ENCODE measurements around the gene AK2.
"Not testable (repeated sequence)": the region's sequence is repeated elsewhere in the genome, so short reads cannot be mapped to it uniquely, and the experiment has no call there.

AK2 gene

GRCh38 chr1:33036526-33037503 lies at the start of gene AK2:
Gene AK2, minus strand, starts transcription at chr1:33036883. Its CDS starts 55 bp downstream, at chr1:33036828.
- peak; percentile 57 for DNase-seq (ENCODE audit: low read depth)

DNA sequence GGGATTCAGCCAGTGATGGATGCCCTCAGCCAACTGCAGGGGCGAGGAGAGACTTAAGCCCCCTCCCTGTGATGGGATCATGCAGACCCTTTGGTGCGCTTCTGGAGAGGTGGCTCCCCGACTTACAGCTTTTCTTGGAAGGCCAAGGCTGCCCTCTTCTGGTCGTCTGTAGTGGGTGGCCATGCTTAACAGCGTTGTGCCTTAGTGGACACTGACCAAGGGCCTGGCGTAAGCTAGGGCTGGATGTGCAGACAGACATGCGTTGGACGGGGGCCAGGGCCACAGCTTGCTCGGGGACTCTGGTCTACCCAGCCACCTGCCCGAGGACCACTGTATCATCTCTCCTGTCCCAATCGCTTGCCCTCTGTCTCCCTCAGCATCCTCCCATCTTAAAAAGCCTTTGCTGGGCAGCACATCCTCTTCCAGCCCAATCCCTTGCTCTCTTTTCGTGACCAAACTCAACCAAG lies 49.7 kb upstream of the AK2 start:
- no peak for DNase-seq (ENCODE audit: low read depth)

DNA sequence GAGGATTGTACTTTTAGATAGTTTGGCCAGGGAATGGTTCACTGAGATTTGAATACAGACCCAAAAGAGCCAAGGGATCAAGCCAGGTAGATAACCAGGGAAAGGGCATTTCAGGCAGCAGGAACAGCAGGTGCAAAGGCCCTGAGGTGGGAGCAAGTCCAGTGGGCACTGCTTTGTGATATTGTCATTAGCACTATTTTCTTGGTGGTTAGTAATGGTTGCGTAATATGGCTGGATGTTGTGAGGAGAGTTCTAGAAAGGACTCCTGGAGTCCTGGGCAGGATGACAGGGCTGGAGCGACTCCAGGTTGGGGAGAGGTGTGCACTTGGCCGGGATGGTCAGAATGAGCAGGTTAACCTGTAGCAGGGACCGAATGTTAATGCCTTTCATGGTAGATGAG lies 48.6 kb upstream of the AK2 start:
- DNase-seq (ENCODE audit: low read depth), result no peak

DNA sequence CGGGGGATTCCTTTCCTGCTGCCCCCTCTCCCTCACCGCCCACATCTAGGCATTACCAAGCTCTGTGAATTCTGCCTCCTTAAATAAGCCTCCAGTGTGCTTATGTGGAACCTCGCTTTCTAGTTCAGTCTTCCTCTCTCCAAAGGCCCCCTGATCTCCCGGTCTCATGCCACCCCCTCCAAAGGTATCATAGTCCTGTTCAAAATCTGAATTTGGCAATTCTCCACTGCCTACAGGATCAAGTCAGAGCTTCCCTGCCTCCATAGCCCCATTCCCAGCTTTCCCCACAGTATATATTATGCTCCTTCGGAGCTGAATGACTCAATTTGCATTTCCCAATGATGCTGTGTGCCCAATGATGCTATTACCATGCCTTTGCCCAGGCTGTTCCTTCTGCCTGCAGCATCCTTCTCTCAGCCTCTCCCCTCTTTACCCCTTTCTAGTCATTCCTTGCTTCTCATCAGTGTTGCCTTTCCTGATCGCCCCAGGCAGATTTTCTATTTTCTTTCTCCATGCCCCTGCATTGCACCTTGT lies 46.0 kb upstream of the AK2 start:
- no peak for DNase-seq (ENCODE audit: low read depth)

- DNase-seq (ENCODE audit: low read depth), result no peak
These were observed 45.0 kb upstream of the AK2 start for GRCh38 chr1:33081554-33082305.

DNA sequence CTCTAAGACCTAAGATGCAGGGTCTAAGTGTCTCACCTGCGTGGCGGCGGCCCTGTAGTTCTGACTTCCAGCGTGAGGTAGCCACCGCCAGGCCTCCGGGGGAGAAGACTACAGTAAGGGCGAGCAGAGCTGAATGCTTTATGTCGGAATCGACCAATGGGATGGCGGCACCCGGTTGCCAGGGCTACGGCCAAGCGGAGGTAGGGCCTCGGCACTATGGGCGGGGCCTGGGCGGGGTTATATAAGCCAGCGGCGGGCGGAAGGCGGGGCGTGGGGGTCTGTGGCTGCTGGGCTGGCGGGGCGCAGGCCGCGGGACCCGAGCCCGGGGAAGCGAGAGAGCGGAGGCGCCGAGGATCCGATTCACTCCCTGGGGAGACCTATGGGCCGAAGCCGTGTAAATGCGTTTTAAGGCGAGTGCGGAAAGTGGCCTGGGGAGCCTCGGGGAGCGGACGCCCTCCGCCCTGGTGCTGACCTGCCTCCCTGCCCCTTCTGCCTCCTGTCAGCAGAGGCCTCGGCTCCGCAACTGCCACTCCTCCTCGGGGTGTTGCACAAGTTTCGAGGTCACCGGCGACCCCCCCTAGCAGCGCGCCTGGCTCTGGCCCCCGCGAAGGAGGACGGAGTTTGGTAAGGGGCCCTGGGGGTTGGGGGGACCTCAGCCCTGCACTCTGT lies 44.3 kb upstream of the AK2 start, which contains the start of gene AZIN2:
AZIN2 (plus strand) TSS at position 269 of the 669 bp plus-strand sequence. CDS start 1,097 bp downstream, outside the sequence.
- DNase-seq (ENCODE audit: low read depth), result peak; percentile 97

DNA sequence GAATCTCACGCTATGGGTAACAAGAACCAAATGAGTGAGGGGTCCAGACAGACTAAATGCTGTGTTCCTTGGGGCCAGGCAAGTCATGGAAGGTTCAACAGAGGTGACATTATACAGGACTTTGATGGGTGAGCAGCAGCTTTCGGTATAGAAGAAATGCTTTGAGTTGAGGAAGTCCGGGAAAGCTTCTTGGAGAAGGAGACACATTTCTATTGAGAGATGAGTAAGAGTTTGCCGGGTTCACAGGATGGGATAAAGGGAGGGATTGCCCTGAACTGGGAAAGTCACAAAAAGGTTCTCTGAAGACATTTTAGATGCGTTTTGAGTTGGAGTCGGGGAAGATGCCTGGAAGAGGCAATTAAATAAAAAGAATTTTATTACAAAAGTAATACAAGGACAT lies 43.7 kb upstream of the AK2 start:
- no peak for DNase-seq (ENCODE audit: low read depth)

DNA sequence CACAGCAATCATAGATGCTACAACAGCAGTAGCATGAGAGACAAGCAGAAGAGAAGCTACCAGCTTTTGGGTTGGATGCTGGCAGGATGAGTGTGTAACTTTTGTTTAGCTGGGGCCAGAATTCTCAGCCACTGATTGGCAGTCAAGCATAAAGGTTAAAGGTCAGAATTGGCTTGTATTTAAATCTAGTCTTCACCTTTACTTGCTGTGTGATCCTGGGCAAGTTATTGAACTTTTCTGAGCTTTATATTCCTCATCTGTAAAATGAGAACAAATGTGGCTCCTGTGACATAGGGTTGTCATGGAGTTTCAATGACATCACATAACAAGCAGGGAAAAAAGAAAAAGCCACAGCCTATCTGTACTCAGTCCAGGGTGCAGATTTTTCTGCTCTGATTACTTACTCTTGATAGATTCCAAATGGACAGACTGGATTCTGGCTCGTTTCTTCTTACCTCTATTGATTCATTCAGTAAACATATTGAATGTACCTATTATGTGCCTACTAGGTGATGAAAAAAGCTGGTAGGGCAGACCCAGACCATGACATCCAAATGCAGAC lies 41.4 kb upstream of the AK2 start:
- no peak for DNase-seq (ENCODE audit: low read depth)

GRCh38 chr1:33074193-33074945 lies 37.7 kb upstream of the AK2 start:
- no peak for DNase-seq (ENCODE audit: low read depth)

DNA sequence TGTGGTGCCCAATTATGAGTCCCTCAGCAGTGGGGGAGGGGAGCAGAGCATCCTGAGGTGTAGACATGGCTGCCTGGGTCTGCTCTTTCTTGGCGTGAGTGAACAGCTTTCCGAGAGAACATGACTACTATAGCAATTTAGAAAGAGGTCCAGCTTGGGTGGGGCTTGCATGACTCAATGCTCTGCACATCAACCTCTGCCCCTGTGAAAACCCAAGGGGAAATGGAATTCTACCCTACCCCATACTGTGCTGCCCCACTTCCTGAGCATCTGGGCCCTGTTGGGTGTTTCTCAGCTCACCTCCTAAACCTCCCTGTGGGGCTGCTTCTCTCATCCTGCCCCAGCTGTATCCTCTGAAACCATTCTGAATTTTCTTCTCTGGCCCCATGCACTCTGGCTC lies 36.0 kb upstream of the AK2 start:
- DNase-seq (ENCODE audit: low read depth), result no peak

GRCh38 chr1:33070628-33071027 lies 33.9 kb upstream of the AK2 start:
- DNase-seq (ENCODE audit: low read depth), result no peak

DNA sequence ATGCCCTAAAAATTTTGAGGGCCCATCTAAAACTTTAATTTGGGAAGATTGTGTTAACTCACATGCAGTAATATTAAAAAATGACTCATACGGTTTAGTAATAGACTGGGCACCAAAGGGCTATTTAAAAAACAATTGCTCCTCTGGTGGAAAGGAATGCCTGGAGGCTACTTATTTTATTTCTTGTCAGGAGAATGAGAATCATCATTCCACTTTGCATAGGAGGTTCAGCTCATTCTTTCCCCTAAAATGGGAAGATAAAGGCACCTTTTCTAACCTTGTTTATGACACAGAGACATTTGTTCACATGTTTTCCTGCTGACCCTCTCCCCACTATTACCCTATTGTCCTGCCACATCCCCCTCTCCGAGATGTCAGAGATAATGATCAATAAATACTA lies 31.4 kb upstream of the AK2 start:
- not testable (repeated sequence) for DNase-seq (ENCODE audit: low read depth)

DNA sequence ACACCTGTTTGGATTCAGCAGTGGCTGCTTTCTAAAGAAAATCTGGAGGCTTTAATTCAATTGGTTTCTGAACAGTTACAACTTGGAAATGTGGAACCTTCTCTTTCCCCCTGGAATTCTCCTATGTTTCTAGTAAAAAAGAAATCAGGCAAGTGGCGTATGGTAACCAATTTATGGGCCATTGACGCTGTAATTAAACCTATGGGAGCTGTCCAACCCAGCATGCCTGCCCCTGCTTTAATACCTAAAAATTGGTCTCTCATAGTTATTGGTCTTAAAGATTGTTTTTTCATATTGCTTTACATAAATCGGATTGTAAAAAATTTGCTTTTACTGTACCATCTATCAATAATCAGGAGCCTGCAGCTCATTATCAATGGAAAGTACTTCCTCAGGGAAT lies 29.8 kb upstream of the AK2 start:
- DNase-seq (ENCODE audit: low read depth), result not testable (repeated sequence)

- no peak for DNase-seq (ENCODE audit: low read depth)
These were observed 28.6 kb upstream of the AK2 start for GRCh38 chr1:33065301-33065700.

DNA sequence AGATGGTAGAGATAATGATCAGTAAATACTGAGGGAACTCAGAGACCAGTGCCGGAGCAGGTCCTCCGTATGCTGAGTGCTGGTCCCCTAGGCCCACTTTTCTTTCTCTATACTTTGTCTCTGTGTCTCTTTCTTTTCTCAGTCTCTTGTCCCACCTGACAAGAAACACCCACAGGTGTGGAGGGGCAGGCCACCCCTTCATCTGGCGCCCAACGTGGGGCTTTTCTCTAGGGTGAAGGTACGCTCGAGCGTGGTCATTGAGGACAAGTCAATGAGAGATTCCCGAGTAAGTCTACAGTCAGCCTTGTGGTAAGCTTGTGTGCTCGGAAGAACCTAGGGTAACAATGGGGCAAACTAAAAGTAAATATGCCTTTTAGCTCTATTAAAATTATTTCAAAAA lies 27.6 kb upstream of the AK2 start:
- not testable (repeated sequence) for DNase-seq (ENCODE audit: low read depth)

GRCh38 chr1:33061834-33062233 lies 25.2 kb upstream of the AK2 start:
- DNase-seq (ENCODE audit: low read depth), result no peak

DNA sequence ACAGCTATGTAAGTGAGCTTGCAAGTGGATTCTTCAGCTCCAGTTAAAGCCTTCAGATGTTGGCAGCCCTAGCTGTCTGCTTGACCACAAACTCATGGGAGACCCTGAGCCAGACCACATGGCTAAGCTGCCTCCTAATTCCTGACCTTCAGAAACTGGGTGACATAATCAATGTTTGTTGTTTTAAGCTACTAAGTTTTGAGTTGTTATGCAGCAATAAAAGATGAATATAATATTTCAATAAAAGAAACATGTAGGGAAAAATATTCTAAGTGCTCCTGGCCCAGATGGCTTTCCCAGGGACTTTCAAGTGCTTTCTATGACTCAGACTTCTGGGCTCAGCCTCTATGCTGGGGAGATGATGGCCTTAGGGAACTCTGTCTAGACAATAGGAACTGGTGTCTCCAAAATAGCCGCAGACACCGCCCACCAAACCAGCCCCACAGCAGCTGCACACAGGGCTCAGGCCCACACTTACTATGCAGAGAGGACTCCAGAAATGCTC lies 23.9 kb upstream of the AK2 start:
- DNase-seq (ENCODE audit: low read depth), result no peak

DNA sequence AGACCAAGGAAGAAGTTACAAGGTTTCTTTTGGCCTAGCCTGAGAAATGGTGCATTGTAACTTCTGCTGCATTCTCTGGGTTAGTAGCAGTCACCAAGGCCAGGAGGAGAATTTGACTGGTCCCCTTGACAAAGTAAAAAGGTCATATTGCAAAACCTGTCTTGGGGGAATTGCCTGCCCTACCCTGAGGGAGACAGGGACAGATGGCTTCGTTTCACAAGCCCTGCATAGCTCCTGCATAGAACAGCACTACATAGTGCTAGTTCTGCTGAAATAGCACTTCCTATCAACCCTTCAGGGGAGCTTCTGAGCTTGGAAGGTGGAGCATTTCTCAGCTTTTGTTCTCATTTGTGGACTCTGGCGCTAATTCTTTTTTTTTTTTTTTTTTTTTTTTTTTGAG lies 20.4 kb upstream of the AK2 start:
- no peak for DNase-seq (ENCODE audit: low read depth)

DNA sequence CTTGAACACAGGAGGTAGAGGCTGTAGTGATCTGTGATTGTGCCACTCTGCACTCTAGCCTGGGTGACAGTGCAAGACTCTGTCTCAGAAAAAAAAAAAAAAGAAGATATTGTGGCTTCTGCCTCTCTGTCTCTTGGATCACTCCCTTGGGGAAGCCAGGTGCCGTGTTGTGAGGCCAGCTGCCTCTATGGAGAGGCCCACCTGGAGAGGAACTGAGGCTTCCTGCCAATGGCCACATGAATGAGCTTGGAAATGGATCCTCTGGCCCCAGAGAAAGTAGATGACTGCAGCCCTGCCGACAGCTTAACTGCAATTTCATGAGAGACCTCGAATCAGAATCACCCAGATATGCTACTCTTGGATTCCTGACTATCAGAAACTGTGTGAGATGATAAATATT lies 19.7 kb upstream of the AK2 start:
- no peak for DNase-seq (ENCODE audit: low read depth)

DNA sequence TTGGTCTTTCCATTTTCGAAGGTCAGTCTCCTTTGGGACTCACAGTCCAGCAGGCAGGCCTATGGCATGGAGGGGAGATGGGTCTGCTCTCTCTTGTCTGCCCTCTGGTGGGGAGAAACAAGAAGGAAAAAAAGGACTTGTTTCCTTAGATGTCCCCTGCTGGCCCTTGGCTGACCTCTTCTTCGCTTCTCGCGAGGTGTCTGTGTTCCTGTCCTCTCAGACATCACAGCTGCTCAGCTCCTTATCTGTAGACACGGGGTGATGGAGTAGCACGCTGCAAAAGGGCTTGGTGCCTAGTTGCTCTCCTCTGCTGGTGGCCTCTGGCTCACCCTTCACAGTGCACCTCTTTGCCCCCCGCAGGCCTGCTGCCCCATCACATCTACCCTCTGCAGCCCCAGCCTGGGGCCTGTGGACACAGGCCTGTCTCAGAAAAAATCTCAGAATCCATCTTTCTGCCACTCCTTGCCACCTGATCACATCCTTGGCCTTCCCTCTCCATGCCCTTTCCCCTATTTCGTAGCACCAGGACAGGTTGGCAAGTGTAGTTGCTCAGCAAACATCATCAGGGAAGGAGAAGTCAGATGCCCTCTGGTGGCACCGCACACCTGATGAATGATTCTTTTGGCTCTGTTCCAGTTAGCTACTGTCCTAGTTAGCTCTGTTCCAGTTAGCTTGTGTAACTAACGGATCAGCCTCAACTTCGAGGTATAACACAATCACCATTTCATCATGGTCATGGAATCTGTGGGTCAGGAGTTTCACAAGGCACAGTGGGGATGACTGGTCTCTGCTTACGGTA lies 18.7 kb upstream of the AK2 start:
- DNase-seq (ENCODE audit: low read depth), result no peak
